K562 (cell line): ENCODE results near the gene SLC19A1. TPM values are rescaled to one million over a fixed set of nuclear protein-coding genes. Genes with fewer than 3 reads are reported as not detected.

Experiments
- CBFA2T2 ChIP-seq: fragments of 450-650 bp; conservative IDR thresholded peaks from 2 replicates; pipeline ENCODE4 v1.6.1; 2017; ENCODE audit warnings: mild to moderate bottlenecking
- CBX3 ChIP-seq, 2 experiments: IDR thresholded peaks; 1 replicate in 1 of 2; 2 replicates in 1 of 2; pipeline ENCODE4 v1.6.1; 2012; ENCODE audit warnings: inconsistent platforms in 2 of 2, low read length in 2 of 2, borderline replicate concordance in 1 of 2, control low read depth in 1 of 2
- CREB1 ChIP-seq, 2 experiments: sonication (generic) in 1 of 2; formaldehyde crosslinking in 1 of 2; IDR thresholded peaks; 2 replicates each; pipeline versions ENCODE4 v1.6.1 to v1.8.0; 2012 to 2022; ENCODE audit warnings: inconsistent platforms in 1 of 2, mild to moderate bottlenecking in 1 of 2, missing genetic modification reagents in 1 of 2, moderate library complexity in 1 of 2
- CTBP1 ChIP-seq: fragments of 450-650 bp; IDR thresholded peaks from 2 replicates; pipeline ENCODE4 v1.6.1; 2016; ENCODE audit warnings: borderline replicate concordance
- DIDO1 ChIP-seq: fragments of 450-650 bp; IDR thresholded peaks from 2 replicates; pipeline ENCODE4 v1.6.1; 2016; ENCODE audit warnings: low read depth, missing biosample characterization, missing genetic modification characterization
- ETV5 ChIP-seq: sonication (generic); formaldehyde crosslinking; IDR thresholded peaks from 2 replicates; pipeline ENCODE4 v1.4.0; 2020; ENCODE audit warnings: low read depth, mild to moderate bottlenecking, missing genetic modification reagents
- IRF1 ChIP-seq: sonication (generic); formaldehyde crosslinking; IDR thresholded peaks from 2 replicates; pipeline ENCODE4 v1.8.0; 2022; ENCODE audit warnings: missing genetic modification reagents, mild to moderate bottlenecking, borderline replicate concordance
- IRF2 ChIP-seq: sonication (generic); formaldehyde crosslinking; IDR thresholded peaks from 2 replicates; pipeline ENCODE4 v1.8.1; 2022; ENCODE audit warnings: mild to moderate bottlenecking, missing genetic modification reagents
- KLF10 ChIP-seq: fragments of 250-450 bp; sonication (Bioruptor Pico); IDR thresholded peaks from 2 replicates; pipeline ENCODE4 v1.6.1; 2021; ENCODE audit warnings: matching md5 sums
- KLF16 ChIP-seq: IDR thresholded peaks from 2 replicates; pipeline ENCODE4 v1.6.1; 2016; ENCODE audit warnings: antibody characterized with exemption
- LARP7 ChIP-seq: fragments of 450-650 bp; IDR thresholded peaks from 2 replicates; pipeline ENCODE4 v1.6.1; 2016
- MYBL2 ChIP-seq, 2 experiments: fragments of 450-650 bp in 1 of 2; sonication (generic) in 1 of 2; formaldehyde crosslinking in 1 of 2; IDR thresholded peaks; 2 replicates each; pipeline versions ENCODE4 v1.6.1 to v1.8.1; 2017 to 2022; ENCODE audit warnings: borderline replicate concordance in 1 of 2, inconsistent platforms in 1 of 2, low read depth in 1 of 2, mild to moderate bottlenecking in 1 of 2, missing genetic modification reagents in 1 of 2, moderate library complexity in 1 of 2
- NFE2 ChIP-seq: IDR thresholded peaks from 2 replicates; pipeline ENCODE4 v1.6.1; 2014; ENCODE audit warnings: antibody characterized with exemption, low read depth
- NR3C1 ChIP-seq: sonication (generic); formaldehyde crosslinking; IDR thresholded peaks from 2 replicates; pipeline ENCODE4 v1.8.1; 2022; ENCODE audit warnings: missing genetic modification reagents
- SMAD1 ChIP-seq: fragments of 150-350 bp; IDR thresholded peaks from 2 replicates; pipeline ENCODE4 v1.6.1; 2014; ENCODE audit warnings: low read length, low read depth; ENCODE audit not compliant: partially characterized antibody
- SMAD4 ChIP-seq: fragments of 250-450 bp; sonication (Bioruptor Pico); conservative IDR thresholded peaks from 2 replicates; pipeline ENCODE4 v1.8.0; 2021; ENCODE audit warnings: inconsistent platforms, mild to moderate bottlenecking, moderate library complexity
- STAT5B ChIP-seq: fragments of 250-450 bp; sonication (Bioruptor Pico); IDR thresholded peaks from 2 replicates; pipeline ENCODE4 v1.8.0; 2021; ENCODE audit warnings: mild to moderate bottlenecking, inconsistent platforms
- TFE3 ChIP-seq: fragments of 450-650 bp; formaldehyde crosslinking; IDR thresholded peaks from 2 replicates; pipeline ENCODE4 v1.4.0; 2020; ENCODE audit warnings: mild to moderate bottlenecking, mixed read lengths
- ZNF41 ChIP-seq: fragments of 250-450 bp; sonication (Bioruptor Pico); conservative IDR thresholded peaks from 2 replicates; pipeline ENCODE4 v1.4.0; 2020; ENCODE audit warnings: mild to moderate bottlenecking
- ZNF444 ChIP-seq: fragments of 250-450 bp; sonication (Bioruptor Pico); IDR thresholded peaks from 2 replicates; pipeline ENCODE4 v1.4.0; 2020; ENCODE audit warnings: mild to moderate bottlenecking, moderate library complexity
- ZNF584 ChIP-seq: fragments of 200-800 bp; sonication (Bioruptor generic); IDR thresholded peaks from 2 replicates; pipeline ENCODE4 v1.6.1; 2016; ENCODE audit warnings: low read depth, mild to moderate bottlenecking, missing genetic modification characterization, missing compliant biosample characterization
- ZNF589 ChIP-seq: fragments of 200-800 bp; sonication (Bioruptor generic); IDR thresholded peaks from 2 replicates; pipeline ENCODE4 v1.6.1; 2016; ENCODE audit warnings: low read depth, missing genetic modification characterization, missing compliant biosample characterization
- ZNF707 ChIP-seq: fragments of 250-450 bp; sonication (Bioruptor Pico); conservative IDR thresholded peaks from 2 replicates; pipeline ENCODE4 v1.8.0; 2022; ENCODE audit warnings: inconsistent platforms, mild to moderate bottlenecking, moderate library complexity
- polyA plus RNA-seq, 8 experiments: library from polyadenylated mRNA; depleted of rRNA in 4 of 8; stranded (reverse) in 5 of 8; unstranded in 3 of 8; fragments of >200 nt; fragmentation: Nextera tagmentation in 2 of 8; fragmentation: Illumina TruSeq in 1 of 8; extraction: Ambion mirVana in 2 of 8; extraction: Trizol in 1 of 8; gene quantifications; 2 replicates each; pipeline versions ENCODE4 v1.2.1 to v1.2.3, GENCODE V29; 2011 to 2014; ENCODE audit warnings: inconsistent platforms in 1 of 8, missing spikeins in 1 of 8
- total RNA-seq, 7 experiments: library from RNA; depleted of rRNA in 6 of 7; stranded (reverse); fragments of >200 nt in 6 of 7; fragmentation: Illumina TruSeq in 2 of 7; extraction: Trizol in 2 of 7; gene quantifications; 2 replicates each; pipeline versions ENCODE4 v1.2.1 to v1.2.3, GENCODE V29; 2011 to 2021; ENCODE audit warnings: low replicate concordance in 1 of 7

The SLC19A1 gene
- total and polyA plus RNA-seq, 9 of the 15 experiments (the other 6 are each of a cell fraction or from before 2014, with no cell fraction given), result 0.65 to 88.7 (median 12.0) TPM

DNA sequence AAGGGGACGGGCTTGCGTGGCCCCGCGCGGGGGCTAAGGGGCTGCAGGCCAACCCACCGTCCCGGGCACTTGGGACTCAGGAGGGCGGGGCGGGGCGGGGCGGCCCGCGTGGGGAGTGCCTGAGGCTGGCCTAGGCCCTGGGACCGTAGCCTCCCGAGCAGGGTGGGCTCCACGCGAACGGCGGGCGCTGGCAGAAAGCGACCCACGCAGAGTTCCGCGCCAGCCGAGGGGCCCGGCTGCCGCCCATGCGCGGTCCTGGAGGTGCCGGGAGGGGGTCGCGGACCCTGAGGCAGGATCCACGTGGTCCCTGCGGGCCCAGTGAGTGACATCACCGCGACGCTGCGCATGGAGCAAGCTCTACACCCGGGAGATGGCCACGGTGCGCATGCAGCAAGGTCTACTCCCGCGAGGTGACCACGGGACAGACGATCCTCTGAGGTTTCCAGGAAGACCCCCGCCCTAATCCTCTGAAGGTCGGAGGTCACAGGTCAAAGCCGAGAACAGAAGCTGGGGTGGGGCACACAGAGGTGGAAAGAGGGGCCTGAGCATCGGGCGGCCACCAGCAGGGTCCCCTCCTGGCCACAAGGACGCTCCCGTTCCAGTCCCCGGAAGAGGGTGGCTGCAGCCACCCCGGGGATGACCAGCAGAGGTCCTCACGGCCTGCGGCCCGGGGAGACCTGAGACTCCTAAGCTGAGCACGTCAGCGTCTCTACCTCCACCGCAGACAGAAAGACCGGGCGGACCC, 13.5 kb upstream of the SLC19A1 start (continued):
- TF ChIP-seq NFE2 (no peak), SMAD4 (CRISPR knock-in tag) (no peak; the same call in 1 of the 2 replicates), STAT5B (CRISPR knock-in tag) (no peak), KLF10 (no peak), ZNF41 (CRISPR knock-in tag) (no peak), TFE3 (CRISPR knock-in tag) (no peak), ETV5 (CRISPR knock-in tag) (no peak; the same call in 1 of the 2 replicates), ZNF707 (CRISPR knock-in tag) (no peak), IRF2 (CRISPR knock-in tag) (no peak), ZNF589 (CRISPR knock-in tag) (no peak), CTBP1 (peak; percentile 66; the same call in 1 of the 2 replicates), SMAD1 (no peak), CBX3 (IDR thresholded peaks at IDR 0.05; ENCODE audit: borderline replicate concordance in 1 of 2, low read length in 2 of 2) (no peak), IRF1 (CRISPR knock-in tag) (no peak), CREB1 (IDR thresholded peaks at IDR 0.05) (no peak; the same call in 1 of the 2 replicates), CREB1 (CRISPR knock-in tag; IDR thresholded peaks at IDR 0.05) (peak; percentile 35; the same call in 1 of the 2 replicates), LARP7 (no peak), DIDO1 (no peak), ZNF584 (CRISPR knock-in tag) (no peak), KLF16 (peak; percentile 58; the same call in 1 of the 2 replicates), CBFA2T2 (no peak), ZNF444 (CRISPR knock-in tag) (no peak), NR3C1 (no peak), MYBL2 (IDR thresholded peaks at IDR 0.05; ENCODE audit: low read depth) (no peak), MYBL2 (CRISPR knock-in tag; IDR thresholded peaks at IDR 0.05; ENCODE audit: borderline replicate concordance) (no peak)
